ENCODE measurements around the gene RAET1E.
"Not testable (repeated sequence)": the region's sequence is repeated elsewhere in the genome, so short reads cannot be mapped to it uniquely, and the experiment has no call there.

The RAET1E gene

DNA sequence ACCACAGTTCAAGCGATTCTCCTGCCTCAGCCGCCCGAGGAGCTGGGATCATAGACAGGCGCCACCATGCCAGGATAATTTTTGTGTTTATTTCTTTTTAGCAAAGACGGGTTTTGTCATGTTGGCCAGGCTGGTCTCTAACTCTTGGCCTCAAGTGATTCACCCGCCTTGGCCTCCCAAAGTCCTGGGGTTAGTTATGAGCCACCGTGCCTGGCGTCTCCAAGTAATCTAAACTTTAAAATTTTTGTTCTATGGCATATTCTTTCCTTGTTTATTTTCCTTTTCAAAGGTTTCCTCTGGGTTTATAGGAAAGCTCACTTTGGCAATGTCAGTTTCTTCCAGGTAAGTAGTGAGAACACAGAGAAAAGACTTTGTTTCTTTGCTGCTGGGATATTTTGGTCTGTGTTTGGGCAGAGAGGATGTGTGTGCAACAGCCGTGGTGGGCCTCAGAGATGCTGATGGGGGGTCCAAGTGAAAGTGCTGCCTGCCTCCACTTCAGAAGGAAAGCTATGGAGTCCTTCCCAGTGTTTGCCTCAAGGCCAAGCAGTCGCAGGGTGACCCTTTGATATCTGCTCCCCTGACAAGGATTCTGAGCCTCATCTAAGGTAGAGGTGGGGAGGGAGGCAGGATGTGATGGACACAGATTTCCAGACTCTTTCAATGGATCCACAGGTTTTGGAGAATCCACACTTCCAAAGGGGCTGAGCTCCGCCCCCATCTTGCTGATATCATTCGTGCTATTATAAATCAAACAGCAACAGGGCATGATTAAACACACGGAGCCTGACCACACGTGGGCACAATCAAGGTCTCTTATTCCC, 36.1 kb downstream of the RAET1E start:
- ATAC-seq, result no peak

DNA sequence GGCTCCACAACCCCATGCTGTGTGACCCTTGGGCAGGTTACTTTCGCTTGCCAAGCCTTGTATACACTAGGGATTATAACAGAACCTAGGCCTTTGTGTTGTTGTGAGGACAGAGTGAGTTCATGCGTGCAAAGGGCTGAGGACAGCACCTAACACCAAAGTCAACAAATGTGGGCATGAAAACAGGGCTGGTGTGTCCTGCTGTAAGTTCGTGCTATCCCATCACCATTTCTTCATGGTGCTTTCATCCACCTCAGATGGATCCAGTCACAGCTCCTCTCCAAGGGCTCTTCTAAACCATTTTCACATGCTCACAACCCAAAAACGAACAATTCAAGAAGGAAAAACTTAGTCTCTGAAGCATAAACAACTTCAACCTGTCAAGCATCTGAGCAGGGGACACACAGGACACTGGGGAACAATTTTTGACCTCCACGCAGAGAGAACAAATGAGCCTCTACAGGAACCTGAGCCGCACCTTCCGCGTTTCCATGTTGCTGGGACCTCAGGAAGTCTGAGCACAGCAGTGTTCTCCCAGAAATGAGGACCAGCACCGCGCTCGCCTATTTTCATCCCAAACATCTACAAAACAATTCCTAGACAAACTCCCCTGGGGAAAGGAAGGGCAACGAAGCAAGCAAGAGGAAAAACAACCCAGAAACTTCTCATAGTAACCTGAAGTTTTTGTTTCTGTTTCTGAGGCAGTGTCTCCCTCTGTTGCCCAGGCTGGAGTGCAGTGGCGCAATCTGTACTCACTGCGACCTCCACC, 36.9 kb downstream of the RAET1E start:
- no peak for ATAC-seq

DNA sequence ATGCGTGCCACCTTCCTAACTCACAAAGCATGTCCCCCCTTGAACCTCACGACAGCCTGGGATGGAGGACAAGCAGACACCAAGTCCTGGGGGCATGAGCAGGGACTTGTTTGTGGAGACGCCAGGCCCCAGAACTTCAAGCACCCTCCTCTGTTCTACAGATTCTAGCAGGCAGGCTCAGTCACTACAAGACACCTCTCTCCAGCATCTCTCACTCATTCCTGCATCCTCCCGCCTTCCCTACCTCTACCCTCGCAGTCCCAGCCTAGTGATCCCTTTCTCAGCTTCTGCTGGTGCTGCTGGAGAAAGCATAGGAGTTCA, 37.4 kb downstream of the RAET1E start:
- no peak for ATAC-seq

DNA sequence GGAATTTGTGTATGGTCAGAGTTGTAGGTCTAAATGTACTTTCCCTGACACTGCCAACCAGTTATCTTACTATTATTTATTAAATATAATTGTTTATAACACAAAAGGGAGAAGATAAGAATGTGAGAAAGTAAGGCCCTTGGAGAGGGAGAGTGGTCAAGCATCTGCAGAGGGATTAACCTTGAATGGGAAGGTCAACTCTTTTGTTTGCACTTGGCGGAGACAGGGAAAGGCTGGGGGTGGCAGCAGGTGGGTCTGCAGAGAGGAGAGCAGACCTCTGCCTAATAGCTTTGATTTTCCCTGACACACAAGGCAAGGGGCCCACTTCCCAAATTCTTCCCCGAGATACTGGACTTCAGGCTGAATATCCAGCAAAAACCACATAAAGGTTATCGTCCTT, 38.0 kb downstream of the RAET1E start:
- no peak for ATAC-seq

DNA sequence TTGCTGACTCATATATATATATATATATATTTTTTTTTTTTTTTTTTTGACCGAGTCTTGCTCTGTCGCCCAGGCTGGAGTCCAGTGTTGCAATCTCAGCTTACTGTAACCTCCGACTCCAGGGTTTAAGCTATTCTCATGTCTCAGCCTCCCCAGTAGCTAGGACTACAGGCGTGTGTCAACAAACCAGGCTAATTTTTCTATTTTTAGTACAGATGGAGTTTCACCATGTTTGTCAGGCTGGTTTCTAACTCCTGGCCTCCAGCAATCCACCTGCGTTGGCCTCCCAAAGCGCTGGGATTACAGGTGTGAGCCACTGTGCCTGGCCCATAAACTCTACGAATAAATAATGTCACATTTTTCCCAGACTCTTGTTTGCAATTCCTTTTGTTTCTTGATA, 38.5 kb downstream of the RAET1E start:
- no peak for ATAC-seq

DNA sequence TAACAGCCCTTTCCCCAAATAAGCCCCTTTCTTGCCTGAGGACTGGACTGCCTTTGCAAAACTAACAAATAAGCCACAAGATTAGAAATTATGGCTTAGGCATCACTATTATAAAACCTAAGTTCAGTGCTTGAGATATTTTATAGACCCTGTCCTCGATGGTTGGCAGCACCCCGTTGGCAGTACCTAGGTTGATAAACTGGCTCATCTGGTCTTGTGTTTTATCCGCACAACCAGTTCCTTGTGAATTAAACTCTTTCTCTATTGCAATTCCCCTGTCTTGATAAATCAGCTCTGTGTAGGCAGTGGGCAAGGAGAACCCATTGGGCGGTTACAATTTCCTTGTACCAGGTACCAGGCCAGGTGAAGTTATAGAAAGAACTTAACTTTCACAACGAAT, 40.4 kb downstream of the RAET1E start:
- no peak for ATAC-seq

DNA sequence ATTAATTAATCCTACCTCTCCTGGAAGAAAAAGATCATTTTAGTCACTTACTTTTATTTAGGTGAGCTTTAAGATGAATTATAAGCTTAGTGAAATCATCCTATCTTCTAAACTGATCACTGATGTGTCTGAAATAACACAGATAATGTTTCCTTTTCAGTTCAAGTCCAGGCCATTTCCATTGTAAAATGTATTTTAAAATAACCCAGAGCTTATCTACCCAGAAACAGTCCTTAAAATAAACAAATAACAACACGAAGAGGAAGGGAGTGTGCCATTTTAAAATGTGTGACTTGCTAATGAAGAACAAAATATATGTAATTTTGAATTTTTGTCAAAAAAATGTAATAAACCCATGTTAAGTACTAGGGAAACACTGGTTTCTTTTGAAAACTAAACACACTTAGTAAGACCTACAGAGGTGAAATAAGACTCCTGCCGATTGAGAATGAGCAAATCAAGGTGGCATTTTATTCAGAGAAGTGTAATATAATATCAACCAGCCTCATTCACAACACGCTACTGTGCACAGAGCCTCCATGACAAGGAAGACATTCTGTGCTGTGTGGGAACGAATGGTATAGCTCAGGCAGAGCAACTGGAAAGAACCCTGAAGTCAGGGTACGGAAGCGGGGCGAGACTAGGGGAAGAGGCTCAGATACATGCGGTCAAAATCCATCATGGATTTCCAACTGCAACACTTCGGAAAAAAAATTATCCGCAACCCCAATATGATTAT, 41.5 kb downstream of the RAET1E start:
- no peak for ATAC-seq

DNA sequence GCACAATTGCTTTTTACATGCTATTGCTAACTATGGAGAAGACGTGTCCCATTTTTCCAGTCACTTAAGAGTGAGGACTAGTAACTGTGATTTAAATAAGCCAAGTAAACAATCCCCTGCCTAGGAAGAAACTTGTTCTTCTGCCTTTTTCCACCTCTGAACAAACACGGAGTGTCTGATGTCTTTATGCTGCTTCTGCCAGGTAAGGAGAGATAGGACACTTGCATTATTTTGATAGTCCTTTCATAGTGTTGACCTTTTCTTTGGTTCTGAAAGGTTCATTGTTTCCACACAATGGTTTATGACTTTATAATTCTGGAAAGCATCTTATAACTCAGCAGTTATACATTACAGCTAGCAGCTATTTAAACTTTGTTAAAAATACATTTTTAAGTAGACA, 42.2 kb downstream of the RAET1E start:
- ATAC-seq, result no peak

DNA sequence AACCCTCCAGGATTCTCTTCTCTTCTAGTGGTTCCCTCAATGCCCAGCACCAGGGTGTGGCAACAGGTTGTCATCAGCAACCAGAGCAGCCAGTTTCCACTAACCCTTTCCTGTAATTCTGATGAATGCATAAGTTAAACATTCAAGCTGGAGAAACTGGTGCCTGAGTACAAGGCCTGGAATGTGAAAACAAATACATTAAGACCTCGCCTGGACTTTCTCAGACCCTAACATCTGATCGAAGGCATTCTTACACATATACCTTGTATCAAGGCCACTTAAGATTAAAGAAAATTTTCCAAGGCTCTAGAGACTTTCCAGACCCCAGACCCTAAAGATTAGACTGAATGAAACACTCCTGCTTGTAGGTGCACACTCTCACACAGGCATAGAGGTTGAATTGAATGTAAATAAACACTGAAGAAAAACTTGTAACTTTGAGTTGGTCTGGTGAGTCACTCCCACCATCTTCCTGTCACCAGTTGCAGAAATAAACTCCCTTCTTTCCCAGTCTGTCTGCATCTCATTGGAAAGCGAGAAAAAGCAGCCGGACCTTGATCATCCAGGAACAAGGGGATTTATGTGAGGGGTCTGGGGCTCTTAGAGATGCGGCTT, 42.8 kb downstream of the RAET1E start:
- no peak for ATAC-seq

DNA sequence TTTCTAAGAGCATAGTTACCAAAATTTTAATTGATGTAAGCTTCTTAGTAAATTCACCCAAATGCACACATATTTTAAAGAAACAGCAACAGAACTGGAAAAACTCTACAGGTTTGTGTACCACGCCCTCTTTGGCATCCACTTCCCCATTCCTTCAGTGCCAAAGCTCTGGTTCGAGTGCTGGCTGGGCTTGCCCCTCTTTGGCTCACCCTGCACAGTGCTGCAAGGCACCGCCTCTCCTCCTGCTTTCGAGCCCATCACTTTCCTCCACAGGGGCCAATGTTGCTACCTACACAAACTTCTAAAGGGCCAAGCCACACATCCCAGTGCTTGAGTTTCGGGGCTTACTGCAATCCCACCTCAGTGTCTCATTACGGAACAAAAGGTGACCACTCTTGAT, 43.4 kb downstream of the RAET1E start:
- no peak for ATAC-seq

DNA sequence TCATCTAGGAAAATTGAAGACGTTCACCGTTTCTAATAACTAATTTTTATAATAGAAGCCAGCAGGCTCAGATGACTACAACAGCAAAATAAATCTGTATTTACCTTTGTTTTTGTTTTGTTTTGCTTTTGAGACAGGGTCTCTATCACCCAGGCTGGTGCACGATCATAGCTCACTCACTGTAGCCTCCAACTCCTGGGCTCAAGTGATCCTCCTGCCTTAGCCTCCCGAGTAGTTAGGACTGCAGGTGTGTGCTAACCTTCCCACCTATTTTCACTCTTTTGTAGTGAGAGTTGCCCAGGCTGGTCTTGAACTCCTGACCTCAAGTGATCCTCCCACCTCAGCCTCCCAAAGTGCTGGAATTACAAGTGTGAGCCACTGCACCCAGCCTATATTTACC, 43.9 kb downstream of the RAET1E start:
- ATAC-seq, result not testable (repeated sequence)

DNA sequence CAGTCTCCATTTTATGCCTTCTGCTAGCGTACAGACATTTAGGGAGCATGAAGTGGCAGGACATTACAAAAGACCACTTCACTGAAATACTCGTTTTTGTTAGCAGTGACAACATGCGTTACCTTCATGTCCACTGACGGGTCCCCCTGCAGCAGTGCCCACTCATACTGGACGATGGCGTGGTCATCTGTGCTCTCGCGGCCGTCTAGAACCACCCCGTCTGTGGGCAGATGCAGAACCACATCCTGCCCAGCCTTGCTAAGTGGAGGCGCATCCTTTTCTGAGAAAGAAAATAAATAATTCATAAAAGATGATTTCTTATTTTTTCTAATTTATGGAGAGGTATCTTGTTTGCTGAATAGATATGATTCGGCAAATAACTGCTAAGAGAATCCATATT, 45.0 kb downstream of the RAET1E start:
- ATAC-seq, result no peak

DNA sequence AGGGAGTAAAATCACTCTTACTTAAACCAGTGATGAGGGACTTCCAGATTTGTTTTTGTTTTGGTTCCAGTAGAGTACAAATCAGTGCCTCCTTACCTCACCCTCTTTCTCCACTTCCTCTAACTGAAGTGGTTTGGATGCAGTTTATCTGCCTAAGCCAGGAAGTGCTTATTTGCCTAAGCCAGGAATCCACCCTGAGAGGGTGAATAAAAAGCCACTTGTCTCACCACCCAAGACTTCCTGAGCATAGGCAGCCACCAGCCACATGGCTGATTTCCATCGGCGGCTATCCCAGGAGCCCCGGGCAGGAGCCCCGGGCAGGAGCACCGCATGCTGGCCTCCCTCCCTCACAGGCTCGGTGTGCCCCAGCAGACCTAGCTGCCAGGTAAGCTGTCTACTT, 45.7 kb downstream of the RAET1E start:
- ATAC-seq, result peak in 1 of 2 donors; percentile 5

DNA sequence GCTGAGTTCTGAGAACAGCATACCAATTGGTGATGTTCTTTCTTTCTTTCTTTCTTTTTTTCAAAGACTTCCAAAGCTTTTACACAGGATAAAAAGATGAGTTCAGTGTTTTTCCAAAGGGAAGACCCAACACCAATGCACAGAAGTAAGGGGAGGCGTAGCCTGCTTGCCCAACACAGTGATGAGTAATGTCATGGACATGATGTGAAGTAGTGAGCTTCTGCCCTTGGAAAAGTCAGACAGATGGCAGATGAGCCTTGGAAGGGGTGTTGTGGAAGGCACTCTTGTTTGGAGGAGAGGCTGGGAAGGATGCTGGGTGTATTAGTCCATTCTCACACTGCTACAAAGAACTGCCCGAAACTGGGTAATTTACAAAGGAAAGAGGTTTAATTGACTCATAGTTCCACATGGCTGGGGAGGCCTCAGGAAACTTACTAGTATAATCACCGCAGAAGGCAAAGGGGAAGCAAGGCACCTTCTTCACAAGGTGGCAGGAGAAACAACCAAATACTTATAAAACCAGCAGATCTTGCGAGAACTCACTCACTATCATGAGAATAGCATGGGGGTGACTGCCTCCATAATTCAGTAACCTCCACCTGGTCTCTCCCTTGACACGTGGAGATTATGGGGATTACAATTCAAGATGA, 46.3 kb downstream of the RAET1E start:
- ATAC-seq, result no peak

DNA sequence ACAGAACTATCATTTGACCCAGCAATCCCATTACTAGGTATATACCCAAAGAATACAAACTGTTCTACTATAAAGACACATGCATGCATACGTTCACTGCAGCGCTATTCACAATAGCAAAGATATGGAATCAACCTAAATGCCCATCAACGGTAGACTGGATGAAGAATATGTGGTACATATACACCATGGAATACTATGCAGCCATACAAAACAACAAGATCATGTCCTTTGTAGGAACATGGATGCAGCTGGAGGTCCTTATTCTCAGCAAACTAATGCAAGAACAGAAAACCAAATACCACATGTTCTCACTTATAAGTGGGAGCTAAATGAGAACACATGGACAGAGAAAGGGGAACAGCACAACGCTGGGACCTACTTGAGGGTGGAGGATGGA, 49.6 kb downstream of the RAET1E start:
- ATAC-seq, result not testable (repeated sequence)
